ENCODE measurements around the gene GRID1.
"Not testable (repeated sequence)": the region's sequence is repeated elsewhere in the genome, so short reads cannot be mapped to it uniquely, and the experiment has no call there.

GRID1 gene

DNA sequence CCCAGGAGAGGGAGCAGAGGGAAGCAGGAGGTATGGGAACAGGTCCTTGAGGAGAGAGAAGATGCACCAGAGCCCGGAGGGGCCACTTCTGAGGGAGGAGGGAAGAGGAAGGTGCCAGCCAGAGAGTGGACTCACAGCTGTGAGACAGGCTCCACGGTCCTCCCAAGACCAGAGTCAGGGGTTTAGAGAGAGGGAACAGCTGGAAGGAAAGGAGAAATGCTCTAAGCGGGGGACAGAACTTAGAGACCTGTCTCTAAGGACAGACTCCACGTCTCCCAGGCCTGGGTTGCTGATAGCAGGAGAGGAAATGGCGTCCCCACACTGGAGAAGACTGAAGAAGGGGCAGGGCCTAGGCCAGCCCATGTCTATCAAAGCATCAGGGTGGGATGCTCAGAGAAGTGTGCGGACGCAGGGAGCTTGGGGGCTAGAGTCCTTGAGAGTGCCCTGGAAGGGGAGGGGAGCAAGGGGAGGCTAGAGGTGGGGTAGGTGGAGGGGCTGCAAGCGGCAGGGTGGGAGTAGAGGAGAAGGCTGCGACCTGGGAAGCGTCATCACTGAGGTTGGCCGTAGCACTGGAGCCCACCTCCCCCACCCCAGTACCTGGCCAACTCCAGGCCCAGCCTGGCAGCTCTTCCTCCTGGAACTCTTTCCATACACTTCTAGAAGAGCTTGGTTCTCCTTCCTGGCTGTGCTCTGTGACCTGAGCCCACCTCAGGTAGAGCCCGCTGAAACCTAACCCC, 25.6 kb upstream of the GRID1 start:
- no peak for DNase-seq

DNA sequence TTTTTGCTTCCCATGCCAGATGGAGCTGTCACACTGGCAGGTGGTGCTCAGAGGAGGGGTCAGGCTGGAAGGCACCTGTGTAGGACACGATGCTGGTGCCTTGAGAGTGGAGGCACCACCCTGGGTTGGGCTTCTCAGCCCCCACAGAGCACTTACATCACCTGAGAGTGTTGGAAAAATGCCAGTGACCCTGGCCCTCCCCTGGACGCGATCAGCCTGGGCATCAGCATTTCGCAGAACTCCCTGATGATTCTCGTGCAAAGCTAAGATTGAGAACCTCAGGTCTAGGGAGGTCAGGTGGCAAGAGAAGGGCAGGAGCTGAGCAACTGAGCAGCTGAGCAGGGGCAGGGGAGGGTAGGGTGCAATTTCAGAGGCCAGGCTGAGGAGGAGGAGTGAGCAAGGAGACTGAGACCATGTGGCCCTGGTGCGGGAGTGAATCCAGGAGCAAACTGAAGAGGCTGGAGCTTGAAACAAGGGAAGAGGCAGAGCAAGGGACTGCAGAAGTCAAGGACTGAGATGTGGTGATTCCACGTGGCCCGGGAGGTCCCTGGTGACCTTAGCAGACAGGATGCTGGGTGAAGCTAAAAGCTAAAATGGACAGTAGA, 24.7 kb upstream of the GRID1 start:
- no peak for DNase-seq

DNA sequence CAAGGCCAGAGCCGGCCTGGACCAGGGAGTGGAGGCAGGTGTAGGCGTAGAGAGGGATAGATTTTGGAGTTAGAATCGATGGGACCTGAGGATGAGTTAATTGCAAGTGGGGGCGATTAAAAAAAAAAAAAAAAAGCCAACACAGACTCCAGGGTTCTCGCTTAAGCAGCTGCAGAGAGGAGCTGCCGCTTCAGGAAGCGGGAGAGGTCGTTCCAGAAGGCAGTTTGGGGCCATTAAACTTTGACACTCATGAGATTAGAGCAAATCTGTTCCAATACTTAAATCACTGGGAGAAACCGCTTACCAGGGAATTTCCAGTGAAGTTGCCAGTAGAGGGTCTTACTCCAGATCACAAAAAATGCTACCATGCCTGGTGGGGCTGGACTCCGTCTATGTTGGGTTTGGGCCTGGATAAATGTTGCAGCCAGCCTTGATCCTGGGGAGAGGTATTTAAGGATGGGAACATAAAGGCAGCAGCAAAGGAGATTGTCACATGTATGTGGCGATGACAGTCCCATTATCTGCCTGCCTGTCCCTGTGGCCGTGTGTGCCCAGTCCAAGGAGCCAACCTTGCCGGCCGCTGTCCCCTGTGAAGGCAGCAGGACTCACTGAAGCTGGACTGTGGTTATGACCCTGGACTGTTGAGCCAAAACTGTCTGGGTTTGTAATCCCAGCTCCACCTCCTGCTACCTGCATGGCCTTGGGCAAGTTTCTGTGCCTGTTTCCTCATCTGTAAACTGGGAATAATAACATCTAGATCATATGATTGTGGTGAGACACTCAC, 23.9 kb upstream of the GRID1 start:
- no peak for DNase-seq

DNA sequence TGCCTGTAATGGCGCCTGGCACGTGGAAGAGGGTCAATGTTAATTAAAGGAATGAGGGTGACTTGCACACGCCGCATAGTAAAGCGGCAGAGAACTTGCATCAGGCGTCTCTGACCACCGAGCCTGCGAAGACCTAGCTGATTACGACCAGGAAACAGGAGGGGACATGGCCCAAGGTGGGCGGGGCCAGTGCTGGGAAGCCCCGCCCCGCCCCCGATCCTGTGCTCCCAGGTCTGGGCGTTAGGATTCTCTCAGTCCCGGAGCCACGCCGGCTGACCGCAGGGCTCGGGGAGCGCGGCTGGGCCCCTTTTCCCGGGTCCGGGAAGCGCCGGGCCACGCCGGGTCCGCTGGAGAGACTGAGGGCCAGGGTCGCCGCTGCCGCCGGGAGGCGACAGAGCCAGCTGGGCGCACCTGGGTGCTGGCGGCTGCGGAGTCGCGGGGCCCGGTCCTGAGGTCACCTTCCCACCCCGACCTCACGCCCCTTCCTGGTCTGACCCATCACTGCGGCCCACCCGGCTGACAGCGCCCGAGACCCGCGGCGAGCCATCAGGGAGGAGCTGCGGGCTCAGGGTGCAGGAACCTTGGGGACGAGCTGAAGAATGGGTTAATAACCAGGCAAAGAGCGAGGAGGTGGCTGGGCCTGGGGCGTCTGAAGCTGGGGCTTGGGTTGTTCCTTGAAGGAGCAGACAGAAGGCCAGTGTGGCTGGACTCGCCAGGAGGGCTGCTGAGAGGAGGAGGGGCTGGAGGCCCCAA, 23.0 kb upstream of the GRID1 start:
- no peak for DNase-seq

DNA sequence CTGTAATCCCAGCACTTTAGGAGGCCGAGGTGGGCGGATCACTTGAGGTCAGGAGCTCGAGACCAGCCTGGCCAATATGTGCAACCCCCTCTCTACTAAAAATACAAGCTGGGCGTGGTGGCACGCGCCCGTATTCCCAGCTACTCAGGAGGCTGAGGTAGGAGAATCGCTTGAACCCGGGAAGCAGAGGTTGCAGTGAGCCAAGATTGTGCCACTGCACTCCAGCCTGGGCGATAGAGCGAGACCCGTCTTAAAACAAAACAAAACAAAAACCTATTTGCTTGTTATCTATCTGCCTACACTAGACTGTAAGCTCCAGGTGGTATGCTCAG, 22.5 kb upstream of the GRID1 start:
- not testable (repeated sequence) for DNase-seq

DNA sequence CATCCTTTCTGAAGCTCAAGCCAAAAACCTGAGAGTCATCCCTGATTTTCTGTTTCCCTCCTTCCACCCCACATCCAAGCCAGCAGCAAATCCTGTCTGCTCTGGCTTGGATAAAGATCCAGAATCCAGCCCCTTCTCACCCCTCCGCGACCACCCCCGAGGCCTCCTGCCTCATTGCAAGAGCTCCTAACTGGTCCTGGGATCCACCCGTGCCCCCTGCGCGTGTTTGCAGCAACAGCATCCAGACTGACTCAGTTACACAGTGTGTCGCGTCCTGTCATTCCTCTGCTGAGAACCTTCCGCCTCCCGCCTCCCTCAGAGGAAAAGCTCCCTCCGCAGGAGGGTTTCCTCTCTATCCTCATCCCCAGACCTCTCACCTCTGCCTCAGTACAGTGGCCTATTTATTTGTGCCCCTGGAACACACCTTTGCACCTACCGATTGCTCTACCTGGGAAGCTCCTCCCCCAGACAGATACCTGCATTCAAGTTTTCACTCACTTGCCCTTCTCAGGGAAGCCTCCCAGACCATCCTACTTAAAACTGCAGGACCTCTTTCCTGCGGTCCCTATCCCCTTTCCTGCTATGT, 21.6 kb upstream of the GRID1 start:
- DNase-seq: no peak

DNA sequence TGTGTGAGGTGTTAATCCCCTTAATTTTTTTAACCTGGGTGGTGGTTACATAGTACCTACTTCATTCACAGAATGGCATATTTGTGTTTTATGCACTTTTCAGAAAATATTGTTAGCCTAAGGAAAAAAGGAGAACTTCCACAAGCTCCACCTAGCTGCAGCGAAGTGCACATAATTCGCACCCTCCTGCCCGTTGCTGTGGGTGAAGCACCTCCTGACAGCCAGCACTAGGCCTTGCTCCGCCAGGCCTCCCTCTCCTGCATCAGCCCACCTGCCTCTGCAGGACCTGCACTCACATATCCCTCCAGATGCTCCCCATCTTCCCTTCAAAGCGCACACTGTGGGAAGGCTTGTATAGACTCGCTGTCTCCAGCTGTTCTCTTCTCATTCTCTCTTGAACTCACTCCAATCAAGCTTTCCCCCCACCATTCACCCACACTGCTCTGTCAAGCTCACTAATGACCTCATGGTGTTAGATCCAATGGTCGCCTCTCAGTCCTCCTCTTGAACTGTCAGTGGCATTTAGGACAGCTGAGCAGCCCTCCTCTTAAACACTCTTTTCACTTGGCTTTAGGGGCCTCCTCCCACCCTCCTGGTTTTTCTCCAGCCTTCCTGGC, 20.7 kb upstream of the GRID1 start:
- no peak for DNase-seq

DNA sequence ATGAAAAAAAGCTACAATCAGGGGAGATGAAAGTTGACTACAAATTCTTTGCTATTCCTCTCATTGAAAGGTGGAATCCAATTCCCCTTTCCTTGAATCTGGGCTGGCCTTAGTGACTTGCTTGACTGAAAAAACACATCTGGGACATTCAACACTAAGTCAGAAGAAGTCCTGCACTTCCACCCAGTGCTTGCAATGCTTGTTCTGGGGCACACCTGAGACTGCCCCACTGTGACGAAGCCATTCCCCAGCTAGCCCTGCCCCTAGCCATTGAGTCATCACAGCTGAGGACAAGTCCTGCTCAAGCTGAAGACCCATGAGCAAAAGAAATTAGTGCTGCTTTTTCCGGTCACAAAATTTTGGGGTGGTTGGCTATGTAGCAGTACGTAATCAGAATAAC, 19.2 kb upstream of the GRID1 start:
- no peak for DNase-seq

DNA sequence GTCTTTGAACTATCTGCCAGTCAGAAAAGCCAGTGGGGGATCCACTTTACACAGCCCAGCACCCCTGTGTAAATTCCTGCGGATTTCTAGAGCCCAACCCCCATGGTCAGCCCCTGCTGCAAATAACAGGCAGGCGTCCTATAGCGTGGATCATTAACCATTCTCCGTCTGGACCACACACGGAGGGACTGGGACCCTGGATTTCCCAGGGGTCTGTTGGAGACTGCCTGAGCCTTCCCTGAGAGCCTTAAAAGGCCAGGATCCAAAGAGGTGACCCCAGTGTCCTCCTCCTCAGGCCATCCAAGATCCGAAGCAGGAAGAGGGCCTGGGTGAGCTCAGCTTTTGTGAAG, 11.2 kb upstream of the GRID1 start:
- no peak for DNase-seq

DNA sequence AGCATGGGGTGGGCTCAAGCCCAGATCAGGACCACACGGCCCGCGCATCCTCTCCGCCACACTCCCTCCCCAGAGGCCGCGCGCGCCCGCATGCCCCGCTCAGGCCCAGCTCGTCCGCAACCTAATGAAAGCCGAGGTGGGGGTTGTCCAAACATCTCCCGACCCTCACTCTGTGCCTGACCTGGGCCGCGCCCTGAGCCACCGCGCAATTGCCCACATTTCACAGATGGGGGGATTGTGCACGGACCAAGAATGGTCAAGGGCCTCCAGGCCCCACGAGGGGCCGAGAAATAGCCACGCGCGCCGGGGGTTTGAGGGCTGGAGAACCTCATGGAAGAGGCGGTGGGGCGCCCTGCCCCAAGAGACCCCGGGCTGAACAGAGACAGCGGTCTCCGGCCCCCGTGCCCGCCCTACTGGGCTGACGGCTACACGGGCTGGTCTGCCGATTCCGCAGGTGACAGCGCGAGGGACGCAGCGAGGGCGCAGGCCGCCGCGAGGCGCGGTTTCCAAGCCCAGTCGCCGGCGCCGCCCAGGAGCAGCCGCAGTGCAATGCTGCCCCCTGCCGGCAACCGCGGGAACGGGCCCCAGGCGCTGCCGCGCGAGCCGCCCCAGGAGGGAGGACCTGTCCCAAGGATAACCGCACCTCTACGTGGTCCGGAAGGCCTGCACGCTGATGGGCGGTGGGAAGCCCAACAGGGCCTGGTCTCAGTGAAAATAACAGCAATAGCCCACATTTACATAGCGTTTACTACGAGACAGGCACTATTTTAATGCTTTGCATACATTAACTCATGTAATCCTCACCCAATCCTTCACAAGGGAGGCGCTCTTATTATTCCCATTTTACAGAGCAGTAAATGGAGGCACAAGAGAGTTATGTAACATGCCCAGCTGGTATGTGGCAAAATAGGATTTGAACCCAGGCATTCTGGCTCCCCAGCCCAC, 10.5 kb upstream of the GRID1 start:
- no peak for DNase-seq

DNA sequence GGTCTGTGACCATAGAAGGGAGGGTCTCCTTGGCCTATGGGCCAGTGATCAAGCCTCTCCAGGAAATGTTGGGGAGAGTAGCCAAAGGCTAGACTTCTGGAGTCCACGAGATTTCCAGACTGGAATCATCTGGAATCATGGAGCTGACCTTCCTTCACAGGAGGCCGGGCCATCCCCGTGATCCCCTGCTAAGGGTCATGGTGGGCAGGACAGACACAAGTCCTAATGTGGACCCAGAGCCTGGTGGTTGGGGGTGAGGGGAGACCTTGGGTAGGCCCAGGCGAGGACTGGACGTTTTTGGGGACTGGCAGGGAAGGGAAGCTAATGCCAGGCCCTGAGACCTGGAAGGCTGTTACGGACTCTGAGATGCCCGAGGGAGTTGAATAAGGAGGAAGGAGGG, 9.8 kb upstream of the GRID1 start:
- DNase-seq: no peak

DNA sequence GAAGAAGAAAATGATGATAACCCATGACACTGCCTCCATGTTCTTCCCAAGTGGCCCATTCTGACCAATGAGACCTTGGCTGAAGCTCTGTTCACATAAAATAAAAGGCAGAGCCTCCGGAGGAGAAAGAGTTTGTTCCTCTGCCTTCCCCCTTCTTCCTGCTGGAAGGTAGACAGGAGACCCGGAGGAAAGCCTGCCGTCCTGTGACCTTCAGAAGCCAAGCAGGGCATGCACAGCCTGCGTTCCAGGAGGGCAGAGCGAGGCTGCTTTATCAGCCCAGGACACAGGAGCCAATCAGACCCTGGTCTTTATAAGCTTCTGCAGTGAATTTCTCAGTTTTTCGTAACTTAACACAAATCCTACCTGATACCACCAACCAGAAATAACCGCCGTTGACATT, 8.6 kb upstream of the GRID1 start:
- DNase-seq: no peak

DNA sequence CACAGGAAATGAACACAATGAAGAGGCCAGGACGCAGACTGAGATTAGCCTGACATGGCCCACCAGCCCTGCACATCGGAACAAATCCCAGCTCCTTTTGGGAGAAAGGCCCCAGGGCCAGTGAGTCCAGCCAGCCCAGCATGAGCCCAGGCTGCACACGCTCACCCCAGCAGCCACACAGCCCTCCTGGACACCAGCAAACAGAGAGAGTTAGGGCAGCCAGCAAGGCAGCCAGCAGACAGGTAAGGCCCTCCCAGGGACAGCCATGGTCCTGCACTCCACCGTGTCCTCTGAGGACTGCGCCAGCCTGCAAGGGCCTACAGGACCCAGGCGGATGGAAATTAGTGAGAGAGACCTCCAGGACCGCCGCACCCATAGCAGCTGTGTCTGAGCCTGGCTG, 8.1 kb upstream of the GRID1 start:
- no peak for DNase-seq

DNA sequence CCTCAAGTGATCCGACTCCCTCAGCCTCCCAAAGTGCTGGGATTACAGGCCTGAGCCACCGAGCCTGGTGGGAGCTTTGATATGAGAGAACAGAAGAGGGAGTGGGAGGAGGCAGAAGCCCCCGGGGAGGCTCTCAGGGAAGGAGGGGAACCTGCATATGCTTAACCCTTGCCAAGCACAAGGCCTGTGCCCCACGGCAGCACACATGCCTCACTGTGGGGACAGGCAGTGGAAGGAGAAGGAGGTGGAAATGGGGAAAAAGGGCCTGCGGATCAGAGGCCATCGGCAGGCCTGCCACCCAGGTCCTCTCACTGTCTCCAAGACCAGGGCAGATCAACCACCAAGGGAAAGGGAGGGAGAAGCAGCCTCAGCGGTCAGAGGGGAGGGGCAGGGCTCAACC, 7.2 kb upstream of the GRID1 start:
- no peak for DNase-seq

DNA sequence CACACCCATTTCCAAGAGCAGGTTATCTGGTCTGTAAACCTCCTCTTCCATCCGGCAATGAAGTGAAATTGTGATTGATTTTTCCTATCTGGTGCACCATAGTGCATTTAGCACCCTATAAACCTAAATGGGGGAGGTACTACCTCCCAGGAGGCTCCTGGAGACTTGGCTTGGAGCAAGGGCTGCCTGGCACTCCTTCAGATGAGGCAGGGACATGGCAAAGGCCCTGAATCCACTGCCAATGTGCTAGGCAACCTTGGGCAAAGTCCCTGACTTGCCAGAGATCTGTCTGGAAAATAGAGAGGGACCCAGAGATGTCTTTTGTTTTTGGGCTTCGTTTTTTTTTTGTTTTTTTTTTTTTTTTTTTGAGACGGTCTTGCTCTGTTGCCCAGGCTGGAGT, 6.7 kb upstream of the GRID1 start:
- no peak for DNase-seq

DNA sequence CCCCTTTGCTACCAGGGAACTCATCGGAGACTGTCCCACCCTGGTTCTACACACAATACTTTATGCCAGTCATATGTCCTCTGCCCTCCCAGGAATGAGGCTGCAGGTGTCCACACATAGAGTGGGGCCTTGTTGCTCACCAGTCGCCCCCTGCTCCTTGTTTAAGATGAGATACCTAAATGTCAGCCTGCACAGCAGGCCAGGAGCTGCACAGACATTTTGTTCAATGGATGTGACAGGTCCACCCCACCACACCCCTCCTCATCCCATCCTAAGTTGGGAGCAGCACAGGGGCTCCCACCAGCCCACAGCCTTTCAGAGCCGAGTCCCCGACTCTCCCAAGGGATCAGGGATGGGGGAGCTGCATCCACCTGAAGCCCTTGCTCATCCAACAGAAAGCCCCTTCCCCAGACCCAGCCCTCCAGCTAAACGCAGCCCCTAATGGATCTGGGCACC, 6.2 kb upstream of the GRID1 start:
- DNase-seq: no peak

DNA sequence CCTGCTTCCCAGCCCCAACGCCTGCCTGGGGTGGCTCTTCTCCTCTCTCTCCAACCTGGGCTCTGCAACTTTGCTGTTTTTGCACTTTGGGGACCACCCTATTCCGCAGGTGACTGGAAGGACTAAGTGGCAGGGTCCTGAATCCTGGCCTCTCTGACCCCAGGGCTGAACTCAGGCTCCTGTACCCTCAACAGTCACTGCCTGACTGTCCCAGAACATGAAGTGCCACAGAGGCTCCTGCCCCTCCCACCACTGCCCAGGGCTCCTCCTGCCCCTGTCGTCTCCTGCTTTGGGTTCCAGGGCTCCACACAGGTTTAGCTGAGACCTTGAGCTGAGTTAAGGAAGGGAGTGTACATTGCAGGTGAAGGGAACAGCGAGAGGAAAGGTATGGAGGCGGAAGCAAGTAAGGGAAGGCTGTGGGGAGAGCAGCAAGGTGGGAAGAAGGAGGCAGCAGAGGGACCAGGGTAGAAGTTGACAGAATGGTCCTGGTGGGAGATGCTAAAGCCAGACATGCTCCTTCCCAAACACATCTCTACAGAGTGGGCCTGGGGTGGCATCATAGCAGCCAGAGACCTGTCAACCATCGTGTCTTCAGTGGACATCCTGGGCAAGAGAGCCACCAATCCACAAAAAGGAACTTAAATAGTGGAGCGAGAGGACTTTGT, 5.7 kb upstream of the GRID1 start:
- no peak for DNase-seq

DNA sequence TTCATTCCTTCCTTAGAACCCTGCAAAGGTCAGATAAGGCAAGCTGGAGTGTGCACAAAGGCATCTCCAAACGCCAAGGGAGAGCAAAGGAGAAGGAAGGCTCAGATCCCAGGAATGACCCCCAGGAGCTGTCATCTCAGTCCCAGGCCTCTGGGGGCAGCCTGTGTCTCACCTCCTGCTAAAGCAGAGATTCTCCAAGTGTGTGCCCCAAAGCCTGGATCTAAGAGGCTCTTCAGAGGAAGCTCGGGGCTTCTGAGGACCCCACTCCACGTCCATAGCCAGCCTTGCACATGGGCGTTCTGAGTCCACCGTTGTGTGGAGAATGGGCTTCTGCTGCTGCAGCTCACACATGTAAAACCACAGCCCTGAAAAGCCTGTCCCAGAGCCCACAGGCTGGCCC, 5.1 kb upstream of the GRID1 start:
- no peak for DNase-seq

DNA sequence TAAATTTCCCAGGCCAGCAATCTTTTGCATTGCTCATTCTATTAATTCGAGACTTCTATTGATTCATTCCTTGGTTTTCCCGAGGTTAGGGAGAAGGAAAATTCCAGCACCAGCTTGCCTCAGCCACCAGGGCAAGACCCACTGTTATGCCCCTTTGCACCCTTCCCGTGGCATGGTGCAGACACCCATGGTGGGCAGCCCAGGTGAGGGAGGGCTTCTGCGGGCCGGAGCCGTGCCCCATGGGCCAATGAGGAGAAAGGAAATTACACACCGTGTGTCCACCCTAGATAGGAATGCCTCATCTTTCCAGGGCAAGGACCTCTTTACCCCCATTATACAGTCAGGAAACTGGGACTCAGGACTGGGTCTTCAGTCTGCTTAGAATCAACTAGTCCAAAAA, 4.5 kb upstream of the GRID1 start:
- no peak for DNase-seq

DNA sequence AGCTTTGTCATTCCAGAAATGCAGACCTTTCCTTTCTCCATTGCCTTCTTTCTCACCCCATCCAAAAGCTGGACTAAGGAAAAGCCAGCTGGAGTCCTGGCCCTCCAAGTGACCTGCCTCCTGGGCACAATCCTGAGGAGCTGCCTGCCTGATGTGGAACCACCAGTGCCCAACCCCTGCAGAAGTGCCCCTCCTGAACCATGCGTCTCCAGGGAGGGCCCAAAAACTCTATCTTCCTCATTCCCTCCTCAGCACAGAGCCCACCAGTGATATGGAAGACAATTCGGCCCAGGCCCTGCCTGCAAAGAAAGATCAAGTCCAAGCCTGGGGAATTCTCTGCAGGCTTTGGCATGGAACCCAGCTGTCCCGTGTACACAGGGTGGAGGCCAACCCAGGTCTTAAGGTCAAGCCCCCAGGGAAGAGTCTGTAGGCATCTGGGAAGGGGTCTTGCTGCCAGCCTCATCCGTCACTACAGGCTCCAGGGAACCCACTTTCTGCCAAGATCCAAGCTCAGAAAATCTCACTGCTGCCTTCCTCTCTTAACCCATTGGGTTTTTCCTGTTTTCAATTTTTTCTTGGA, 3.5 kb upstream of the GRID1 start:
- DNase-seq: no peak

DNA sequence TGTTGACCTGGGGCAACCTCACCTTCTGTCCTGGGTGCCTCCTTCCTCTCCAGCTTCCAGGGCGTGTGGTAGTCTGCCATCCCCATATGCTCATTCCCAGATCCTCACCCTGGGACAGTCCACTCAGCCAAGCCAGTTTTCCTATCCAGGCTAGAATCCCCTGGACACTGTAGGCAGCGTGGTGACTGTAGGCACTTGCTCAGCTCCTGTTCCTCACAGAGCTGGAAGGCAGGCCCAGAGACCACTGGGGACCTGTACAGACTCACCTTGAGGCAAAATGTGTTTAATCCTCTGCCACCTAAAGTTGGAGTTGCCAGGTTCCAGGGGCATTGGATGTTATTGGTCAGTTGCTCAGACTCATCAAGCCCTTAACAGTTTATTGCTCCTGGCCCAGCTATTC, 2.4 kb upstream of the GRID1 start:
- DNase-seq: no peak

Data from DMS79 (cell line).